Activated CD8-positive, alpha-beta memory T cell treated with anti-CD3 and anti-CD28 coated beads for 4 hours (primary cell): ENCODE data around the gene MOB3C.

ENCODE experiments used
- DNase-seq, 2 donors: peaks; one replicate each; pipeline ENCODE4 v3.0.0-alpha.2; 2020; ENCODE audit warnings: low read depth in 2 of 2

Gene MOB3C

GRCh38 chr1:46606255-46606965, 10.2 kb downstream of the MOB3C start:
- no peak for DNase-seq

GRCh38 chr1:46605232-46605631, 11.4 kb downstream of the MOB3C start:
- no peak for DNase-seq

- DNase-seq: peak; percentile 96 to 97
These were observed 12.6 kb downstream of the MOB3C start, which contains the start of gene MKNK1 for GRCh38 chr1:46603858-46604549. Gene MKNK1, minus strand, starts transcription at chr1:46604268. Its CDS starts 20,941 bp downstream, at chr1:46583327.

GRCh38 chr1:46603481-46603857, 13.1 kb downstream of the MOB3C start:
- no peak for DNase-seq

GRCh38 chr1:46601257-46602007, 15.2 kb downstream of the MOB3C start:
- DNase-seq: no peak

GRCh38 chr1:46599059-46599970, 17.3 kb downstream of the MOB3C start:
- no peak for DNase-seq

- no peak for DNase-seq
These were observed 19.8 kb downstream of the MOB3C start for GRCh38 chr1:46596846-46597245.

- no peak for DNase-seq
These were observed 20.6 kb downstream of the MOB3C start for GRCh38 chr1:46596036-46596435.

GRCh38 chr1:46595127-46595526, 21.5 kb downstream of the MOB3C start:
- DNase-seq: no peak

- no peak for DNase-seq
These were observed 22.5 kb downstream of the MOB3C start for GRCh38 chr1:46594063-46594462.

- no peak for DNase-seq
These were observed 23.8 kb downstream of the MOB3C start for GRCh38 chr1:46592823-46593222.

- DNase-seq: no peak
These were observed 27.1 kb downstream of the MOB3C start for GRCh38 chr1:46589529-46589928.

GRCh38 chr1:46587069-46587468, 29.5 kb downstream of the MOB3C start:
- DNase-seq: no peak

GRCh38 chr1:46585312-46585938, 31.2 kb downstream of the MOB3C start:
- DNase-seq: no peak

- DNase-seq: no peak
These were observed 33.1 kb downstream of the MOB3C start for GRCh38 chr1:46583494-46583893.

GRCh38 chr1:46582972-46583371, 33.6 kb downstream of the MOB3C start:
- no peak for DNase-seq

- DNase-seq: no peak
These were observed 34.7 kb downstream of the MOB3C start for GRCh38 chr1:46581681-46582455.

GRCh38 chr1:46580140-46580903, 36.3 kb downstream of the MOB3C start:
- no peak for DNase-seq

GRCh38 chr1:46577671-46578070, 38.9 kb downstream of the MOB3C start:
- DNase-seq: no peak

- no peak for DNase-seq
These were observed 40.0 kb downstream of the MOB3C start for GRCh38 chr1:46576596-46576995.
